ENCODE measurements around the gene WIPF1.

Gene WIPF1

GRCh38 chr2:174615871-174616436 lies 18.4 kb upstream of the WIPF1 start:
- in situ Hi-C loops (cut with MboI; ENCODE audit: low pct_unique_long_range_greater_than_20kb, low sequenced_read_pairs, unreplicated experiment): no loop called here
- TF ChIP-seq, protein P1, sequence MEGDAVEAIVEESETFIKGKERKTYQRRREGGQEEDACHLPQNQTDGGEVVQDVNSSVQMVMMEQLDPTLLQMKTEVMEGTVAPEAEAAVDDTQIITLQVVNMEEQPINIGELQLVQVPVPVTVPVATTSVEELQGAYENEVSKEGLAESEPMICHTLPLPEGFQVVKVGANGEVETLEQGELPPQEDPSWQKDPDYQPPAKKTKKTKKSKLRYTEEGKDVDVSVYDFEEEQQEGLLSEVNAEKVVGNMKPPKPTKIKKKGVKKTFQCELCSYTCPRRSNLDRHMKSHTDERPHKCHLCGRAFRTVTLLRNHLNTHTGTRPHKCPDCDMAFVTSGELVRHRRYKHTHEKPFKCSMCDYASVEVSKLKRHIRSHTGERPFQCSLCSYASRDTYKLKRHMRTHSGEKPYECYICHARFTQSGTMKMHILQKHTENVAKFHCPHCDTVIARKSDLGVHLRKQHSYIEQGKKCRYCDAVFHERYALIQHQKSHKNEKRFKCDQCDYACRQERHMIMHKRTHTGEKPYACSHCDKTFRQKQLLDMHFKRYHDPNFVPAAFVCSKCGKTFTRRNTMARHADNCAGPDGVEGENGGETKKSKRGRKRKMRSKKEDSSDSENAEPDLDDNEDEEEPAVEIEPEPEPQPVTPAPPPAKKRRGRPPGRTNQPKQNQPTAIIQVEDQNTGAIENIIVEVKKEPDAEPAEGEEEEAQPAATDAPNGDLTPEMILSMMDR (IDR thresholded peaks at IDR 0.05; ENCODE audit: extremely low read depth, insufficient read depth, missing control alignments): no peak
- DNase-seq (ENCODE audit: low spot score): no peak

- in situ Hi-C loops (cut with MboI; ENCODE audit: low pct_unique_long_range_greater_than_20kb, low sequenced_read_pairs, unreplicated experiment): no loop called here
- no peak for DNase-seq (ENCODE audit: low spot score)
- TF ChIP-seq, protein P1 (IDR thresholded peaks at IDR 0.05; ENCODE audit: extremely low read depth, insufficient read depth, missing control alignments): no peak
Observed at GRCh38 chr2:174614261-174614660, 16.7 kb upstream of the WIPF1 start.

DNA sequence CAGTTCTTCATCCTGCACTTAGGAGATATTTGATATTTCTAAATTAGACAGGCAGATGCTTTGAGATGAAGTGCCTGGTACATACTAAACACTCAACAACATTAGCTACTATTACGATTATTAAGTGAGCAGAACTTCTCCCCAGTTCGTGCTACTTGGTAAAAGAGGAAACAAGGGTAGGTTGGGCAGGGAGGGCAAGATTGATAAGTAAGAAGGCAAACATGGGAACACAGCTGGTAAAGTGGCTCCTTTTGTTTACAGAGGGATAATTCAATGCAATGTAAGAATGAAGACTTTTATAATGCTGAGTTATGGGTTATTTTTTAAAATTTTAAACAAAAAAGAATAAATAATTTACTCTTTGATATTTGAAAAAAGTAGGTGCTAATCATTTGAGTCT lies 15.9 kb upstream of the WIPF1 start:
- no peak for DNase-seq (ENCODE audit: low spot score)
- TF ChIP-seq, protein P1 (IDR thresholded peaks at IDR 0.05; ENCODE audit: extremely low read depth, insufficient read depth, missing control alignments): no peak
- in situ Hi-C loops (cut with MboI; ENCODE audit: low pct_unique_long_range_greater_than_20kb, low sequenced_read_pairs, unreplicated experiment): no loop called here

- DNase-seq (ENCODE audit: low spot score): no peak
- in situ Hi-C loops (cut with MboI; ENCODE audit: low pct_unique_long_range_greater_than_20kb, low sequenced_read_pairs, unreplicated experiment): no loop called here
- TF ChIP-seq, protein P1 (IDR thresholded peaks at IDR 0.05; ENCODE audit: extremely low read depth, insufficient read depth, missing control alignments): no peak
Observed at GRCh38 chr2:174612970-174613369, 15.4 kb upstream of the WIPF1 start.

GRCh38 chr2:174611854-174612253 lies 14.2 kb upstream of the WIPF1 start:
- DNase-seq (ENCODE audit: low spot score): no peak
- TF ChIP-seq, protein P1 (IDR thresholded peaks at IDR 0.05; ENCODE audit: extremely low read depth, insufficient read depth, missing control alignments): no peak
- in situ Hi-C loops (cut with MboI; ENCODE audit: low pct_unique_long_range_greater_than_20kb, low sequenced_read_pairs, unreplicated experiment): no loop called here

DNA sequence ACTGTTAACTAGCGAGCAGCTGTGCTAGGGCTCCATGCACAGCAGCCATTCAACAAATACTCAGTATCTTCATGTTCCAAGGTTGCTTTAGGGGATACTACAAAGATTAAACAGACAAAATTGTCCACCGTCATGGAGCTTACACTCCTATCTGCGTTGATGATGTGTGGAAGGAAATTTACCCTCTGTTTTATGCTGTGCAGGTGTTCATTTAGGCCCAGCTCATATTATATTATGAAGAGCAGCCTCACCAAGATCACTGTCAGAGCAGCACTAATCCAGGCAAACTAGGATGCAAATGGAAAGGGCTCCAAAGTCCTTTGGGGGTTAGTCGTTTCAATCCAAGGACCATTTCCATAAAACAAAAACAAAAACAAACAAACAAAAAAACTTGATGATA lies 13.4 kb upstream of the WIPF1 start:
- TF ChIP-seq, protein P1 (IDR thresholded peaks at IDR 0.05; ENCODE audit: extremely low read depth, insufficient read depth, missing control alignments): no peak
- DNase-seq (ENCODE audit: low spot score): no peak
- in situ Hi-C loops (cut with MboI; ENCODE audit: low pct_unique_long_range_greater_than_20kb, low sequenced_read_pairs, unreplicated experiment): no loop called here
